ENCODE measurements around the gene CPLX4.

DNA sequence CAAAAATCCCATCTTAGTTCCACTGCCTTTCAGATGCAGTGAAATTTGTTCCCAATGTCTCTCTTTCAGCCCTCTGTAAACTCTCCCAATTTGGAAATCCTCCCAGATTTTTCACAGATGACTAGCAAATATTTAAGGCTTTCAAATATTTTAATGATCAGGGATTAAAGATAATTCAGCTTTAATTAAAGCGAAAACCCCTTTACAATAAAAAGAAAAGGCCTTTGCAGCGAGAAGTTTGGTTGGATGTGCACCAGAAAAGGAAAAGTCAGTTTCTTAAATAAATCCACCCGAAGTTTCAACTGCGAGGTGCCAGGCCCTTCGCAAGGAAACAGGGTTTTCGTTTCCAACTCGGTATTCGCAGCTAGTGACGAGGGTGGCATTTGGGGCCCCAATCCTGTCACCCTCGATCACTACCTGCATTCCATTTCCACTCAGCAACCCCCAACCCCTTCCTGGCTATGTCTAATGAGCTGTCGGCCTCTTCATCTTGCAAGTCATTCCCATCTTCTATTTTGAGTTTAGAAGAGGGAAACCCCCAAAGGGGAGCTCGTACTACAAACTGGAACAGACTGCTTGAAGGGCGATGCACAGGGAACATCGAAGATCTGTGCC, 46.7 kb downstream of the CPLX4 start:
- TF ChIP-seq, protein P1, sequence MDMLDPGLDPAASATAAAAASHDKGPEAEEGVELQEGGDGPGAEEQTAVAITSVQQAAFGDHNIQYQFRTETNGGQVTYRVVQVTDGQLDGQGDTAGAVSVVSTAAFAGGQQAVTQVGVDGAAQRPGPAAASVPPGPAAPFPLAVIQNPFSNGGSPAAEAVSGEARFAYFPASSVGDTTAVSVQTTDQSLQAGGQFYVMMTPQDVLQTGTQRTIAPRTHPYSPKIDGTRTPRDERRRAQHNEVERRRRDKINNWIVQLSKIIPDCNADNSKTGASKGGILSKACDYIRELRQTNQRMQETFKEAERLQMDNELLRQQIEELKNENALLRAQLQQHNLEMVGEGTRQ (IDR thresholded peaks at IDR 0.05; ENCODE audit: low read depth, low read length) = no peak
- TF ChIP-seq, protein P1 (CRISPR knock-in tag; IDR thresholded peaks at IDR 0.05; ENCODE audit: borderline replicate concordance) = no peak
- TF ChIP-seq ZNF136 (CRISPR knock-in tag; IDR thresholded peaks at IDR 0.05; ENCODE audit: low read depth) (no peak), MYC (CRISPR knock-in tag; IDR thresholded peaks at IDR 0.05; ENCODE audit: borderline replicate concordance) (no peak), ZBTB21 (CRISPR knock-in tag; IDR thresholded peaks at IDR 0.05) (no peak), ZC3H13 (CRISPR knock-in tag; IDR thresholded peaks at IDR 0.05) (no peak), MYNN (CRISPR knock-in tag; IDR thresholded peaks at IDR 0.05; ENCODE audit: low read depth) (no peak)
- TF ChIP-seq, protein P2, sequence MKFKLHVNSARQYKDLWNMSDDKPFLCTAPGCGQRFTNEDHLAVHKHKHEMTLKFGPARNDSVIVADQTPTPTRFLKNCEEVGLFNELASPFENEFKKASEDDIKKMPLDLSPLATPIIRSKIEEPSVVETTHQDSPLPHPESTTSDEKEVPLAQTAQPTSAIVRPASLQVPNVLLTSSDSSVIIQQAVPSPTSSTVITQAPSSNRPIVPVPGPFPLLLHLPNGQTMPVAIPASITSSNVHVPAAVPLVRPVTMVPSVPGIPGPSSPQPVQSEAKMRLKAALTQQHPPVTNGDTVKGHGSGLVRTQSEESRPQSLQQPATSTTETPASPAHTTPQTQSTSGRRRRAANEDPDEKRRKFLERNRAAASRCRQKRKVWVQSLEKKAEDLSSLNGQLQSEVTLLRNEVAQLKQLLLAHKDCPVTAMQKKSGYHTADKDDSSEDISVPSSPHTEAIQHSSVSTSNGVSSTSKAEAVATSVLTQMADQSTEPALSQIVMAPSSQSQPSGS (CRISPR knock-in tag; IDR thresholded peaks at IDR 0.05) = no peak
- TF ChIP-seq, protein P3, sequence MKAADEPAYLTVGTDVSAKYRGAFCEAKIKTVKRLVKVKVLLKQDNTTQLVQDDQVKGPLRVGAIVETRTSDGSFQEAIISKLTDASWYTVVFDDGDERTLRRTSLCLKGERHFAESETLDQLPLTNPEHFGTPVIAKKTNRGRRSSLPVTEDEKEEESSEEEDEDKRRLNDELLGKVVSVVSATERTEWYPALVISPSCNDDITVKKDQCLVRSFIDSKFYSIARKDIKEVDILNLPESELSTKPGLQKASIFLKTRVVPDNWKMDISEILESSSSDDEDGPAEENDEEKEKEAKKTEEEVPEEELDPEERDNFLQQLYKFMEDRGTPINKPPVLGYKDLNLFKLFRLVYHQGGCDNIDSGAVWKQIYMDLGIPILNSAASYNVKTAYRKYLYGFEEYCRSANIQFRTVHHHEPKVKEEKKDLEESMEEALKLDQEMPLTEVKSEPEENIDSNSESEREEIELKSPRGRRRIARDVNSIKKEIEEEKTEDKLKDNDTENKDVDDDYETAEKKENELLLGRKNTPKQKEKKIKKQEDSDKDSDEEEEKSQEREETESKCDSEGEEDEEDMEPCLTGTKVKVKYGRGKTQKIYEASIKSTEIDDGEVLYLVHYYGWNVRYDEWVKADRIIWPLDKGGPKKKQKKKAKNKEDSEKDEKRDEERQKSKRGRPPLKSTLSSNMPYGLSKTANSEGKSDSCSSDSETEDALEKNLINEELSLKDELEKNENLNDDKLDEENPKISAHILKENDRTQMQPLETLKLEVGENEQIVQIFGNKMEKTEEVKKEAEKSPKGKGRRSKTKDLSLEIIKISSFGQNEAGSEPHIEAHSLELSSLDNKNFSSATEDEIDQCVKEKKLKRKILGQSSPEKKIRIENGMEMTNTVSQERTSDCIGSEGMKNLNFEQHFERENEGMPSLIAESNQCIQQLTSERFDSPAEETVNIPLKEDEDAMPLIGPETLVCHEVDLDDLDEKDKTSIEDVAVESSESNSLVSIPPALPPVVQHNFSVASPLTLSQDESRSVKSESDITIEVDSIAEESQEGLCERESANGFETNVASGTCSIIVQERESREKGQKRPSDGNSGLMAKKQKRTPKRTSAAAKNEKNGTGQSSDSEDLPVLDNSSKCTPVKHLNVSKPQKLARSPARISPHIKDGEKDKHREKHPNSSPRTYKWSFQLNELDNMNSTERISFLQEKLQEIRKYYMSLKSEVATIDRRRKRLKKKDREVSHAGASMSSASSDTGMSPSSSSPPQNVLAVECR (CRISPR knock-in tag; IDR thresholded peaks at IDR 0.05; ENCODE audit: borderline replicate concordance) = no peak
- TF ChIP-seq, protein P4, sequence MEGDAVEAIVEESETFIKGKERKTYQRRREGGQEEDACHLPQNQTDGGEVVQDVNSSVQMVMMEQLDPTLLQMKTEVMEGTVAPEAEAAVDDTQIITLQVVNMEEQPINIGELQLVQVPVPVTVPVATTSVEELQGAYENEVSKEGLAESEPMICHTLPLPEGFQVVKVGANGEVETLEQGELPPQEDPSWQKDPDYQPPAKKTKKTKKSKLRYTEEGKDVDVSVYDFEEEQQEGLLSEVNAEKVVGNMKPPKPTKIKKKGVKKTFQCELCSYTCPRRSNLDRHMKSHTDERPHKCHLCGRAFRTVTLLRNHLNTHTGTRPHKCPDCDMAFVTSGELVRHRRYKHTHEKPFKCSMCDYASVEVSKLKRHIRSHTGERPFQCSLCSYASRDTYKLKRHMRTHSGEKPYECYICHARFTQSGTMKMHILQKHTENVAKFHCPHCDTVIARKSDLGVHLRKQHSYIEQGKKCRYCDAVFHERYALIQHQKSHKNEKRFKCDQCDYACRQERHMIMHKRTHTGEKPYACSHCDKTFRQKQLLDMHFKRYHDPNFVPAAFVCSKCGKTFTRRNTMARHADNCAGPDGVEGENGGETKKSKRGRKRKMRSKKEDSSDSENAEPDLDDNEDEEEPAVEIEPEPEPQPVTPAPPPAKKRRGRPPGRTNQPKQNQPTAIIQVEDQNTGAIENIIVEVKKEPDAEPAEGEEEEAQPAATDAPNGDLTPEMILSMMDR (CRISPR knock-in tag; IDR thresholded peaks at IDR 0.05) = no peak
